Activated T-helper 1 cell treated with anti-CD3 and anti-CD28 coated beads, Interleukin-2, amount 50 U/mL, for 16 hours (primary cell): ENCODE results near the gene ARPC1A.
A peak's percentile ranks its signal among the peaks of the same experiment; 100 is the strongest.
"Not testable (repeated sequence)": the region's sequence is repeated elsewhere in the genome, so short reads cannot be mapped to it uniquely, and the experiment has no call there.

Experiments used
- DNase-seq, 2 donors: peaks; one replicate each; pipeline ENCODE4 v3.0.0-alpha.2; 2020; ENCODE audit warnings: low read depth in 1 of 2, low spot score in 1 of 2

Gene ARPC1A

GRCh38 chr7:99325592-99326407, at the start of gene ARPC1A:
Gene ARPC1A (plus strand): TSS chr7:99325898. CDS start chr7:99333354, 7,456 bp downstream.
- peak; percentile 82 to 92 for DNase-seq

GRCh38 chr7:99278180-99278579, 47.5 kb upstream of the ARPC1A start:
- DNase-seq = no peak

- DNase-seq = not testable (repeated sequence)
Measured at GRCh38 chr7:99284165-99284564, 41.5 kb upstream of the ARPC1A start.

GRCh38 chr7:99287779-99288534, 37.7 kb upstream of the ARPC1A start:
- DNase-seq = no peak

GRCh38 chr7:99289185-99289584, 36.5 kb upstream of the ARPC1A start:
- DNase-seq = no peak

GRCh38 chr7:99290148-99290547, 35.5 kb upstream of the ARPC1A start:
- DNase-seq = not testable (repeated sequence)

- DNase-seq = no peak
Measured at GRCh38 chr7:99290980-99291607, 34.6 kb upstream of the ARPC1A start.

- no peak for DNase-seq
Measured at GRCh38 chr7:99292127-99292526, 33.6 kb upstream of the ARPC1A start.

- no peak for DNase-seq
Measured at GRCh38 chr7:99293167-99293566, 32.5 kb upstream of the ARPC1A start.

GRCh38 chr7:99293650-99294049, 32.0 kb upstream of the ARPC1A start:
- DNase-seq = no peak

GRCh38 chr7:99296471-99296870, 29.2 kb upstream of the ARPC1A start:
- no peak for DNase-seq

GRCh38 chr7:99301496-99301895, 24.2 kb upstream of the ARPC1A start:
- no peak for DNase-seq

GRCh38 chr7:99305473-99306260, 20.0 kb upstream of the ARPC1A start:
- no peak for DNase-seq

- no peak for DNase-seq
Measured at GRCh38 chr7:99308461-99309074, 17.1 kb upstream of the ARPC1A start.

GRCh38 chr7:99309111-99309510, 16.6 kb upstream of the ARPC1A start:
- no peak for DNase-seq

GRCh38 chr7:99310004-99310403, 15.7 kb upstream of the ARPC1A start:
- no peak for DNase-seq

- DNase-seq = no peak
Measured at GRCh38 chr7:99311702-99312101, 14.0 kb upstream of the ARPC1A start.

- peak; percentile 48 to 55 for DNase-seq
Measured at GRCh38 chr7:99312316-99313203, 13.1 kb upstream of the ARPC1A start.

- no peak for DNase-seq
Measured at GRCh38 chr7:99313204-99313573, 12.5 kb upstream of the ARPC1A start.

GRCh38 chr7:99314504-99314903, 11.2 kb upstream of the ARPC1A start:
- DNase-seq = no peak
